SK-MEL-5 (cell line): Measurements from ENCODE around the gene ZBTB5. TPM values are rescaled to one million over a fixed set of nuclear protein-coding genes. Genes with fewer than 3 reads are reported as not detected.

Experiments
- DNase-seq: peaks from one replicate; pipeline ENCODE4 v3.0.0-alpha.2; 2016; ENCODE audit warnings: low read depth, low spot score
- in situ Hi-C: cut with HindIII; loops from 2 replicates; pipeline ENCODE4 v1.10.0; 2016; ENCODE audit warnings: low sequenced_read_pairs, high pct_unique_total_duplicates, low pct_unique_long_range_greater_than_20kb
- total RNA-seq: library from RNA; depleted of rRNA; stranded (reverse); fragments of >200 nt; shearing (Covaris generic); gene quantifications from 2 replicates; pipeline ENCODE4 v1.2.3, GENCODE V29; 2014

Gene ZBTB5
- total RNA-seq, 1 experiment from 2014 or later: 7.5 TPM

GRCh38 chr9:37464426-37465248 is 613 bp downstream of the ZBTB5 start:
- in situ Hi-C loops: no loop called here
- peak; percentile 70 for DNase-seq

GRCh38 chr9:37464006-37464405 is 1.2 kb downstream of the ZBTB5 start:
- DNase-seq: no peak
- in situ Hi-C loops: no loop called here

- in situ Hi-C loops: no loop called here
These were observed 8.4 kb downstream of the ZBTB5 start for GRCh38 chr9:37456817-37457216.

GRCh38 chr9:37455884-37456647 is 9.2 kb downstream of the ZBTB5 start:
- in situ Hi-C loops: no loop called here
- no peak for DNase-seq

More at GRCh38 chr9:37456817-37457216, 8.4 kb downstream of the ZBTB5 start:
- no peak for DNase-seq

- in situ Hi-C loops: no loop called here
- DNase-seq: no peak
These were observed 11.0 kb downstream of the ZBTB5 start for GRCh38 chr9:37454238-37454637.

- no peak for DNase-seq
- in situ Hi-C loops: no loop called here
These were observed 11.4 kb downstream of the ZBTB5 start for GRCh38 chr9:37453827-37454226.

GRCh38 chr9:37452611-37453010 is 12.6 kb downstream of the ZBTB5 start:
- in situ Hi-C loops: no loop called here
- no peak for DNase-seq

GRCh38 chr9:37451628-37452027 is 13.6 kb downstream of the ZBTB5 start:
- no peak for DNase-seq
- in situ Hi-C loops: no loop called here

- peak; percentile 32 for DNase-seq
- in situ Hi-C loops: no loop called here
These were observed 15.2 kb downstream of the ZBTB5 start for GRCh38 chr9:37449862-37450632.

- in situ Hi-C loops: no loop called here
- no peak for DNase-seq
These were observed 18.1 kb downstream of the ZBTB5 start for GRCh38 chr9:37447111-37447510.

GRCh38 chr9:37446401-37446800 is 18.8 kb downstream of the ZBTB5 start:
- no peak for DNase-seq
- in situ Hi-C loops: no loop called here

- in situ Hi-C loops: no loop called here
- no peak for DNase-seq
These were observed 19.4 kb downstream of the ZBTB5 start for GRCh38 chr9:37445832-37446231.

- DNase-seq: no peak
- in situ Hi-C loops: no loop called here
These were observed 20.4 kb downstream of the ZBTB5 start for GRCh38 chr9:37444890-37445289.

GRCh38 chr9:37443566-37443965 is 21.7 kb downstream of the ZBTB5 start:
- no peak for DNase-seq
- in situ Hi-C loops: no loop called here

GRCh38 chr9:37442556-37442955 is 22.7 kb downstream of the ZBTB5 start:
- DNase-seq: no peak
- in situ Hi-C loops: no loop called here

GRCh38 chr9:37441776-37442370 is 23.4 kb downstream of the ZBTB5 start:
- DNase-seq: no peak
- in situ Hi-C loops: no loop called here

- in situ Hi-C loops: no loop called here
- DNase-seq: no peak
These were observed 26.9 kb downstream of the ZBTB5 start for GRCh38 chr9:37438359-37438758.

GRCh38 chr9:37437621-37438020 is 27.6 kb downstream of the ZBTB5 start:
- in situ Hi-C loops: no loop called here
- DNase-seq: no peak
